GM19035 (cell line): ENCODE data around the gene LY9.
"Not testable (repeated sequence)": the region's sequence is repeated elsewhere in the genome, so short reads cannot be mapped to it uniquely, and the experiment has no call there.

ENCODE experiments used
- ATAC-seq: cut with Tn5 transposase; IDR thresholded peaks from one replicate; pipeline ENCODE4 v1.9.1; 2021; ENCODE audit not compliant: unreplicated experiment

Gene LY9

GRCh38 chr1:160863774-160864131 is 67.8 kb downstream of the LY9 start:
- ATAC-seq: no peak

GRCh38 chr1:160864173-160864572 is 68.2 kb downstream of the LY9 start:
- ATAC-seq: no peak

- ATAC-seq: no peak
Observed at GRCh38 chr1:160865337-160865736, 69.4 kb downstream of the LY9 start.

GRCh38 chr1:160866001-160866694 is 70.2 kb downstream of the LY9 start:
- ATAC-seq: no peak

- ATAC-seq: no peak
Observed at GRCh38 chr1:160866695-160867260, 70.8 kb downstream of the LY9 start.

- not testable (repeated sequence) for ATAC-seq
Observed at GRCh38 chr1:160867651-160868050, 71.7 kb downstream of the LY9 start.

GRCh38 chr1:160868141-160868540 is 72.2 kb downstream of the LY9 start:
- no peak for ATAC-seq

GRCh38 chr1:160874935-160875334 is 79.0 kb downstream of the LY9 start:
- no peak for ATAC-seq

GRCh38 chr1:160875591-160875990 is 79.6 kb downstream of the LY9 start:
- not testable (repeated sequence) for ATAC-seq

- no peak for ATAC-seq
Observed at GRCh38 chr1:160876311-160876710, 80.3 kb downstream of the LY9 start.

GRCh38 chr1:160877221-160877620 is 81.2 kb downstream of the LY9 start:
- no peak for ATAC-seq
